ENCODE measurements around the gene RASL10B. TPM values are rescaled to one million over a fixed set of nuclear protein-coding genes. Genes with fewer than 3 reads are reported as not detected.

The RASL10B gene, protein sequence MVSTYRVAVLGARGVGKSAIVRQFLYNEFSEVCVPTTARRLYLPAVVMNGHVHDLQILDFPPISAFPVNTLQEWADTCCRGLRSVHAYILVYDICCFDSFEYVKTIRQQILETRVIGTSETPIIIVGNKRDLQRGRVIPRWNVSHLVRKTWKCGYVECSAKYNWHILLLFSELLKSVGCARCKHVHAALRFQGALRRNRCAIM
- 9.9 TPM for total RNA-seq

DNA sequence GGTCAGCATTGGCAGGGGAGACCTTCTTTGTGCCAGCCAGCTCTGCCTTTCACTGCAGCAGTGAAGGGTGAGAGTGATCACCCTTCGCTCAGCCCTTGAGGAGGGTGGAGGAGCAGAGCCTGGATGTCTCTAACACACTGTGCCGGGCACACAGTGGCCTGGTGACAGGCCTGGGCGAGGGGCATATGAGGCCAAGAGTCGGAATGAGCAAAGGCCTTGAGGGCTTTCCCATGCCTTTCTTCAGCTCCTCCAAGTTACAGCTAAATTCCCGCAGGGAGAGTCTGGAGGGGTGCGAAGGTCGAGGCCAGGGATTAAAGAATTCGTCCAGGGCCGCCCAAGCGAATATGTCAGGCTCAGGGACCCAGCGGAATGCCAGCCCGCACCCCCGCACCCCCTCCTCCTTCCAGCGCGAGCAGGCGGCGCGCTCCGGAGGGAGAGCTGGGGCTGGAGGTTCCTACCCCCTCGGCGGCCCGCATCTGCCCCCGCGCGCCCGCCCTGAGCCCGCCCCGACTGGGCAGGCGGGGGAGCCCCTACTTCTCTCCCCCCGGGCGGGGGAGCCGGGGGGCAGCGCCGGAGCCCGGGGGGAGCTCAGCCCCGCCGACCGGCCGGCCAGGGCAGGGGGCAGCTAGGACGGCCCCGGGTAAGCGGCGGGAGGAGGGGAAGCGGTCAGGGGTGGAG, at the start of gene RASL10B:
Gene RASL10B, plus strand, starts transcription at position 401 of the 678 bp plus-strand sequence. CDS start 3,546 bp downstream, outside the sequence.
- Histone ChIP-seq H3K4me1 (peaks cover 0 to 14% of the 10 kb centered on the region in 2 donors), H3K36me3 (no peaks in the 10 kb centered on the region), H3K4me3 (peak within 1 kb of the TSS; percentile 76 to 81), H3K27me3 (no peaks in the 10 kb centered on the region), H3K9me3 (no peaks in the 10 kb centered on the region), H3K27ac (no peak within 1 kb of the TSS)
- TF ChIP-seq CTCF (IDR thresholded peaks at IDR 0.05) = no peak
- DNase-seq (ENCODE audit: low spot score in 2 of 2) = peak in 1 of 2 donors; percentile 86
- intact Hi-C loops (cut with DNase I) = loop anchor here (5.0 kb wide), 2 partner anchors 34 to 49 kb away; no protein-coding TSS in a partner anchor

DNA sequence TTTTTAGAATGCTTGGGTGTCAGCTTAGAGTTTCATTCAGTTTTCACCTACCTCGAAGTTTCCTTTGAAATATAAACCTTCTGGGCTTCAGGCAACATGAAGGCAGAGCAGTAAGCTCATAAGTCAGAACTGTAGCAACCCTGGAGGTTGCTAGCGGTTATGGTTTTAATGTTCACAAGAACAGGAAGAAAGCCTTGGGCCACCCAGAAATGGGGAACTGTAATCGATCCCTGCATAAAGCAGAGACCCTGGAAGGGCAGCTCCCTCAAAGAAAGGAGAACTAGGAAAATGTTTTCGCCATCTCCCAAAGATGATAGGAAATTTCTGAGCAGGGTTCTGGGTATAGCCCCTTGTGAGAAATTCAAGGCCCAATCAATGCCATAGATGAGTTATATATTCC, 47.8 kb upstream of the RASL10B start:
- H3K27me3 ChIP-seq = no peaks in the 10 kb centered on the region
- peak overlapping the region in 1 of 2 donors; percentile 0 for H3K27ac ChIP-seq
- no peaks in the 10 kb centered on the region for H3K9me3 ChIP-seq
- peaks cover 28 to 66% of the 10 kb centered on the region in 2 donors for H3K36me3 ChIP-seq
- DNase-seq (ENCODE audit: low spot score in 2 of 2) = no peak
- intact Hi-C loops (cut with DNase I) = loop anchor here (5.0 kb wide), 1 partner anchor 49 kb away; the partner anchor contains the start of gene RASL10B
- H3K4me1 ChIP-seq = no peaks in the 10 kb centered on the region
- no peak overlapping the region for H3K4me3 ChIP-seq
- no peak for TF ChIP-seq CTCF (IDR thresholded peaks at IDR 0.05)

- peaks cover 31 to 73% of the 10 kb centered on the region in 2 donors for H3K36me3 ChIP-seq
- H3K4me3 ChIP-seq = no peak overlapping the region
- peak overlapping the region in 1 of 2 donors; percentile 0 for H3K27ac ChIP-seq
- no peaks in the 10 kb centered on the region for H3K27me3 ChIP-seq
- intact Hi-C loops (cut with DNase I) = loop anchor here (5.0 kb wide), 1 partner anchor 48 kb away; the partner anchor contains the start of gene RASL10B
- no peaks in the 10 kb centered on the region for H3K9me3 ChIP-seq
- H3K4me1 ChIP-seq = no peaks in the 10 kb centered on the region
- no peak for TF ChIP-seq CTCF (IDR thresholded peaks at IDR 0.05)
- no peak for DNase-seq (ENCODE audit: low spot score in 2 of 2)
Observed at GRCh38 chr17:35684055-35684802, 47.2 kb upstream of the RASL10B start.

- no peak for DNase-seq (ENCODE audit: low spot score in 2 of 2)
Observed at GRCh38 chr17:35692512-35693210, 38.8 kb upstream of the RASL10B start.

More at GRCh38 chr17:35692512-35693210, 38.8 kb upstream of the RASL10B start:
- Histone ChIP-seq H3K4me3 (no peak overlapping the region), H3K9me3 (no peaks in the 10 kb centered on the region), H3K27ac (no peak overlapping the region), H3K36me3 (peaks cover 29 to 72% of the 10 kb centered on the region in 2 donors), H3K27me3 (no peaks in the 10 kb centered on the region), H3K4me1 (no peaks in the 10 kb centered on the region)
- intact Hi-C loops (cut with DNase I) = no loop called here
- TF ChIP-seq CTCF (IDR thresholded peaks at IDR 0.05) = no peak
